Esophagus muscularis mucosa (tissue), 3 donors: ENCODE data around the gene MYL11.
A peak's percentile ranks its signal among the peaks of the same experiment; 100 is the strongest.

Source experiments
- CTCF ChIP-seq, 3 experiments: fragments of 200-600 bp in 2 of 3; fragments of 450-650 bp in 1 of 3; sonication (generic) in 2 of 3; IDR thresholded peaks; one replicate each; pipeline ENCODE4 v1.5.1; 2017 to 2019; ENCODE audit warnings: antibody characterized with exemption in 3 of 3, mild to moderate bottlenecking in 2 of 3, moderate library complexity in 1 of 3
- POLR2A ChIP-seq: fragments of 450-650 bp; IDR thresholded peaks from one replicate; pipeline ENCODE4 v1.6.1; 2017; ENCODE audit warnings: antibody characterized with exemption, moderate library complexity, mild to moderate bottlenecking, low read depth
- POLR2AphosphoS5 ChIP-seq, 2 donors: sonication (generic); formaldehyde crosslinking; IDR thresholded peaks; one replicate each; pipeline ENCODE4 v1.6.1; 2017; ENCODE audit warnings: antibody characterized with exemption in 2 of 2

DNA sequence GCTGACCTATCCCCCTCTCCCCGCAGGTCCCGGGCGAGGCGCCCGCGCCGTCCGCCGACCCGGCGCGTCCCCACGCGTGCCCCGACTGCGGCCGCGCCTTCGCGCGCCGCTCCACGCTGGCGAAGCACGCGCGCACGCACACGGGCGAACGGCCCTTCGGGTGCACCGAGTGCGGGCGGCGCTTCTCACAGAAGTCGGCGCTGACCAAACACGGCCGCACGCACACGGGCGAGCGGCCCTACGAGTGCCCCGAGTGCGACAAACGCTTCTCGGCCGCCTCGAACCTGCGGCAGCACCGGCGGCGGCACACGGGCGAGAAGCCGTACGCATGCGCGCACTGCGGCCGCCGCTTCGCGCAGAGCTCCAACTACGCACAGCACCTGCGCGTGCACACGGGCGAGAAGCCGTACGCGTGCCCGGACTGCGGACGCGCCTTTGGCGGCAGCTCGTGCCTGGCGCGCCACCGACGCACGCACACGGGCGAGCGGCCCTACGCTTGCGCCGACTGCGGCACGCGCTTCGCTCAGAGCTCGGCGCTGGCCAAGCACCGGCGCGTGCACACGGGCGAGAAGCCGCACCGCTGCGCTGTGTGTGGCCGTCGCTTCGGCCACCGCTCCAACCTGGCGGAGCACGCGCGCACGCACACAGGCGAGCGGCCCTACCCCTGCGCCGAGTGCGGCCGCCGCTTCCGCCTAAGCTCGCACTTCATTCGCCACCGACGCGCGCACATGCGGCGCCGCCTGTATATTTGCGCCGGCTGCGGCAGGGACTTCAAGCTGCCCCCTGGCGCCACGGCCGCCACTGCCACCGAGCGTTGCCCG is 43.1 kb downstream of the MYL11 start:
- TF ChIP-seq CTCF (IDR thresholded peaks at IDR 0.05) = peak; percentile 24 to 30 (median 24)
- TF ChIP-seq POLR2A = no peak
- TF ChIP-seq POLR2AphosphoS5 (IDR thresholded peaks at IDR 0.05) = peak; percentile 78 to 86
